Activated B cell treated with CpG ODN at 0.5 μM for 24 hours (primary cell): ENCODE measurements around the gene SHKBP1. TPM values are rescaled to one million over a fixed set of nuclear protein-coding genes. Genes with fewer than 3 reads are reported as not detected.

ENCODE experiments used
- ATAC-seq: fragments of 200-7000 bp; cut with Tn5 transposase; one replicate; pipeline ENCODE4 v1.10.0; 2021; ENCODE audit warnings: low read depth, mild to moderate bottlenecking, moderate library complexity
- CTCF ChIA-PET: fragments of 350-600 bp; sonication (Branson Sonifier 250); formaldehyde crosslinking; loops from one replicate; lab custom pipeline; 2021; ENCODE audit warnings: antibody characterized with exemption; lab: Charles Lee
- POLR2A ChIA-PET: fragments of 350-600 bp; sonication (Branson Sonifier 250); formaldehyde crosslinking; loops from one replicate; lab custom pipeline; 2021; ENCODE audit warnings: antibody characterized with exemption; lab: Charles Lee
- DNase-seq: peaks from one replicate; pipeline ENCODE4 v3.0.0; 2022
- H3K27ac Mint-ChIP-seq: one replicate; pipeline ENCODE4 v1.8.0; 2020; ENCODE audit warnings: mixed read lengths
- H3K27me3 Mint-ChIP-seq: one replicate; pipeline ENCODE4 v1.8.0; 2021; ENCODE audit warnings: mixed read lengths
- H3K36me3 Mint-ChIP-seq: one replicate; pipeline ENCODE4 v1.8.0; 2021; ENCODE audit warnings: low read depth, mixed read lengths
- H3K4me1 Mint-ChIP-seq: one replicate; pipeline ENCODE4 v1.8.0; 2021; ENCODE audit warnings: mixed read lengths
- H3K4me3 Mint-ChIP-seq: one replicate; pipeline ENCODE4 v1.8.0; 2020; ENCODE audit warnings: mild to moderate bottlenecking, mixed read lengths
- H3K9me3 Mint-ChIP-seq: one replicate; pipeline ENCODE4 v1.8.0; 2020; ENCODE audit warnings: mixed read lengths
- CTCF ChIP-seq: fragments of 200-600 bp; IDR thresholded peaks from one replicate; pipeline ENCODE4 v1.8.0; 2022; ENCODE audit warnings: antibody characterized with exemption, mild to moderate bottlenecking
- intact Hi-C: fragments of 100-400 bp; cut with micrococcal nuclease; formaldehyde crosslinking; loops from one replicate; pipeline ENCODE4 v1.15.1; 2024
- total RNA-seq: library from RNA; stranded (reverse); gene quantifications from 2 replicates; pipeline ENCODE4 v1.2.3, GENCODE V29; 2022

SHKBP1 gene
- total RNA-seq, 1 donor from 2014 or later: 213 TPM

- Mint-ChIP-seq H3K9me3 (no peaks in the 10 kb centered on the region), H3K27me3 (no peaks in the 10 kb centered on the region), H3K4me1 (peaks cover 7% of the 10 kb centered on the region), H3K36me3 (peaks cover 51% of the 10 kb centered on the region), H3K27ac (no peak overlapping the region), H3K4me3 (no peak overlapping the region)
- intact Hi-C loops: loop anchor here (10.0 kb wide), 1 partner anchor 95 kb away; the partner anchor contains the start of genes COQ8B and ITPKC
- ATAC-seq: no peak
- CTCF ChIA-PET: interaction anchor here (1.0 to 1.2 kb wide), 2 partner anchors 13 to 14 kb away, joined by 3 to 5 read pairs; no protein-coding TSS in a partner anchor
- DNase-seq: no peak
- POLR2A ChIA-PET: interaction anchor here (0.8 to 1.0 kb wide), 2 partner anchors 9 to 16 kb away, joined by 3 read pairs; no protein-coding TSS in a partner anchor
- no peak for TF ChIP-seq CTCF
These were observed 42.9 kb downstream of the SHKBP1 start for GRCh38 chr19:40619333-40620160.

GRCh38 chr19:40620161-40620485, 43.5 kb downstream of the SHKBP1 start:
- Mint-ChIP-seq H3K4me3 (no peak overlapping the region), H3K36me3 (peaks cover 55% of the 10 kb centered on the region)

GRCh38 chr19:40621283-40621682, 44.6 kb downstream of the SHKBP1 start:
- ATAC-seq (no peak), DNase-seq (no peak)
- no peaks in the 10 kb centered on the region for H3K27me3 Mint-ChIP-seq
- CTCF ChIA-PET: interaction anchor here (1.0 kb wide), 1 partner anchor 72 kb away, joined by 3 read pairs; no protein-coding TSS in a partner anchor
- no peak for TF ChIP-seq CTCF
- H3K9me3 Mint-ChIP-seq: no peaks in the 10 kb centered on the region
- H3K4me1 Mint-ChIP-seq: no peaks in the 10 kb centered on the region
- intact Hi-C loops: no loop called here
- POLR2A ChIA-PET: no interaction called here
- H3K36me3 Mint-ChIP-seq: peaks cover 64% of the 10 kb centered on the region
- H3K4me3 Mint-ChIP-seq: no peak overlapping the region
- H3K27ac Mint-ChIP-seq: no peak overlapping the region

More at GRCh38 chr19:40620161-40620485, 43.5 kb downstream of the SHKBP1 start:
- DNase-seq (no peak), ATAC-seq (no peak)
- CTCF ChIA-PET: interaction anchor here (0.7 kb wide), 1 partner anchor 21 kb away, joined by 3 read pairs; no protein-coding TSS in a partner anchor
- TF ChIP-seq CTCF: no peak
- H3K27me3 Mint-ChIP-seq: no peaks in the 10 kb centered on the region
- intact Hi-C loops: no loop called here
- peaks cover 1% of the 10 kb centered on the region for H3K4me1 Mint-ChIP-seq
- H3K27ac Mint-ChIP-seq: no peak overlapping the region
- POLR2A ChIA-PET: no interaction called here
- no peaks in the 10 kb centered on the region for H3K9me3 Mint-ChIP-seq

GRCh38 chr19:40621966-40622772, 45.5 kb downstream of the SHKBP1 start:
- H3K4me1 Mint-ChIP-seq: no peaks in the 10 kb centered on the region
- no peak overlapping the region for H3K4me3 Mint-ChIP-seq
- DNase-seq (no peak), ATAC-seq (no peak)
- POLR2A ChIA-PET: interaction anchor here (0.8 kb wide), 1 partner anchor 12 kb away, joined by 3 read pairs; no protein-coding TSS in a partner anchor
- no peak for TF ChIP-seq CTCF
- no peaks in the 10 kb centered on the region for H3K9me3 Mint-ChIP-seq
- H3K27me3 Mint-ChIP-seq: no peaks in the 10 kb centered on the region
- intact Hi-C loops: no loop called here
- CTCF ChIA-PET: interaction anchor here (1.0 kb wide), 1 partner anchor 73 kb away, joined by 3 read pairs; no protein-coding TSS in a partner anchor
- H3K27ac Mint-ChIP-seq: no peak overlapping the region
- H3K36me3 Mint-ChIP-seq: peaks cover 64% of the 10 kb centered on the region

- CTCF ChIA-PET: interaction anchor here (0.7 kb wide), 1 partner anchor 19 kb away, joined by 3 read pairs; no protein-coding TSS in a partner anchor
- ATAC-seq: no peak
- DNase-seq: no peak
These were observed 46.1 kb downstream of the SHKBP1 start for GRCh38 chr19:40622773-40623075.

More at GRCh38 chr19:40622773-40623075, 46.1 kb downstream of the SHKBP1 start:
- H3K27me3 Mint-ChIP-seq: no peaks in the 10 kb centered on the region
- H3K4me3 Mint-ChIP-seq: no peak overlapping the region
- POLR2A ChIA-PET: no interaction called here
- H3K9me3 Mint-ChIP-seq: no peaks in the 10 kb centered on the region
- no peak overlapping the region for H3K27ac Mint-ChIP-seq
- H3K4me1 Mint-ChIP-seq: no peaks in the 10 kb centered on the region
- intact Hi-C loops: no loop called here
- TF ChIP-seq CTCF: no peak
- H3K36me3 Mint-ChIP-seq: peaks cover 67% of the 10 kb centered on the region
